ENCODE measurements around the gene CLEC7A.

CLEC7A gene

DNA sequence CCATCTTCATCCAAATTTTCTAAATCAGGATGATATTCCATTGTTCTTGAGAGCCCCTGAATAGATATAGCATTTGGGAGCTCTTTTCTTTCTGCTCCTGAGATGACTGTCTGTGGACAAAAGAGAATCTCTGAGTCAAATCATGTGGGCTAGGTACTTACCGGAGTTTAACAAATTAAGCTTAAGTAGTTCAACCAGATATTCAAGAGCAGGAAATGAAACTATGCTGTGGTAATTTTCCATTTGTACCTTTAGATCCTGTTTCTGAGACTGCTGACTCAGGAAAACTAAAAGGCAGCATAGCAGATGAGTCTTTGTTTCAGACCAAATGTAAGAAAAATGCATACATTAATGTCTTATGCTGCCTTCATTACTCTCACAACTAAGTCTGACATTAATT lies at the start of gene CLEC7A:
TSS of gene CLEC7A (minus strand) at position 158 of the 400 bp plus-strand sequence. CDS start at position 41, 117 bp downstream.
- peak in 1 of 2 donors; percentile 7 for DNase-seq

DNA sequence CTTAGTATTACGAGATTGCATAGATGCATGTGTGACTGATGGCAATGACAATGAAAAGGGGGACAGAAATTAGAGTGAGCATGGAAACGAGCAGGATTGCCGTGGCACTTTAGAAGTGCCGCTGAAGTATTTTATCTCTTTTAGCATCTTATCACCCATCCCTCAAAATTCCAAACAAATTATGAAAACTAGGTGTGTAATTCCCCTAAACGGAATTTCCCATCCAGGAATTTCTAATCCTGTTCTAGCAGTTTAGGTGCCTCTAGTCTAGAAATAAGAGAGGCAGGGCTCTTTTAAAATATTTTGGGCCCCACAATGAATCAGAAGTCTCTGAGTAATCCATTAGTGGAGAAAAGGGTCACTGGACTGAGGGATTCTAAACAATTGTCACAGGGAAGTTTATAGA lies 49.8 kb upstream of the CLEC7A start:
- DNase-seq = no peak

DNA sequence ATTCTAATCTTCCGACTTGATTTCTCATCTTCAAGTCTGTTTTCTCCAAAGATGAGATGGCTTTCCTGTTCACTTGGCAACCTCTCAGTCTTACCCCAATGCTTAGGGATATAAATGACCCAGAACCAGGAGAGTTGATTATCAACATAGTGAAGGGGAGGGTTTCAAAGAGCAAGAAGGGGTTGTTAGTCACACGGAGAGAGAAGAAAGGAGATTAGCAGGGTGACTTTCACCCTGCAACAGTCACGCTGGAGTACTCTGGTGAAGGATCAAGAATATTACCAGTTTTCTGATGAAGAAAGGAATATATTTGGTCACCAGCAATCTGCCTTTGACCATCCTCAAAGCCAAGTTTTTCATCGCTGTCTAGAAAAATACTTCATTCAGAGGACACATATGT lies 48.8 kb upstream of the CLEC7A start, which contains the start of gene TMEM52B:
TSS of gene TMEM52B (plus strand) at position 212 of the 400 bp plus-strand sequence. CDS start 543 bp downstream, outside the sequence.
- DNase-seq = no peak

DNA sequence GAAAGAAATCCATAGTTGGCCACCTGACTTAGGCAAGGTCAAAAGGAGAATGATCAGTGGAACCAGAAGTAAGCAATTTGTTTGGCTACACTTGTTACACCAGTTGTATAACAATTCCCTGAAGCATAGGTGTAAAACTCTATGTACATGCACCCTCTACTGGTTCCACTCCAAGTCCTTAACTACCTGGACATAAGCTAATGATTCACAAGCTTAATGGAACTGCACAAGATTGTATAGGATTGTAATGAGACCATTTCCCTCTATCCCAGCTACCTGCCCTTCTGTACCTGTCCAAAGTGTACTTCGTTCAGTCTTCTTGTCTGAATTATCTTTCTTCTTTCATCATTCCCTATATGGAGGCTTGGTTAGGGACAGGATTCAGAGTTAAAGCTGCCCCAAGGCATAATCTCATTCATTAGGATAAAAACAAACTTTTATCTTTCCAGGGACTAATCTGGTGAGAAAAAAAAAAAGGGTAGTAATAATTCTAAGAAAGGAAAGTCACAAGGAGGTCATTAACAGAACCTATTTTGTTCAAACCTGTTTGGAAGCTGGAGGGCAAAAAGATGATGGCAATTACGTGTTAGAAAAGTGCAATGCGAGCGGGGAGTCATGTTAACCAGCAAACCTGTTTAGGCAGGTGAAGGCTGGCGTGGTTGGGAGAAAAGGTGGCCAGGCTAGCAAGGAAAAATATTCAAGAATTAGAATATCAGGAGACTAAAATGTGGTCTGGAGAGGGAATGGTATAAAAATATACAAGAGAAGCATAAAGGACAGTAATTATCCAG lies 46.0 kb upstream of the CLEC7A start:
- no peak for DNase-seq

DNA sequence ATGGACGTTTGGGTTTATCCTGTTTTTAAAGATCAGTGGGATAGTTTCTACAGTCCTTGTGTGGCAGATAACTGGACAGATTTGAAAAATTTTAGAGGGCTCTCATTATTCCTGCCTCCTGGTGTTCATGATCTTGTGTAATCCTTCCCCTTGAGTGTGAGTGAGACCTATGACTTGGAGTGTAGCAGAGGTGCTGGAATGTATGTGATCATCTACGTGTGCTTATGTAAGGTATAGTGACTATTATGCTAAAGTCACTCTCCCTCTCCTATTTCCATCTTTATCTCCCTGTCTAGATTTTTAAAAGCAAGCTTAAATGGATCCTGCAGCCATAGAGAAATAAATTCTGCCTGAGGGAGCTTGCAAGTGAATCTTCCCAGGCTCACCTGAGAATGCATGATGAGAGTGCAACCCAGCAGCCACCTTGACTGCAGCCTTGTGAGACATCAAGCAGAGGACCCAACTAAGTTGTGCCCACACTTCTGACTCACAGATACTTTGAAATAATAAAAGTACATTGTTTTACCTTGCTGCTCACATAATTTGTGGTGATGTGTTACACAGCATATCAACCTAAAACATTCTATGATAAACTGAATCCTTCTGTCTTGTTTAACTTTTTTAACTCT lies 45.1 kb upstream of the CLEC7A start:
- DNase-seq = no peak

DNA sequence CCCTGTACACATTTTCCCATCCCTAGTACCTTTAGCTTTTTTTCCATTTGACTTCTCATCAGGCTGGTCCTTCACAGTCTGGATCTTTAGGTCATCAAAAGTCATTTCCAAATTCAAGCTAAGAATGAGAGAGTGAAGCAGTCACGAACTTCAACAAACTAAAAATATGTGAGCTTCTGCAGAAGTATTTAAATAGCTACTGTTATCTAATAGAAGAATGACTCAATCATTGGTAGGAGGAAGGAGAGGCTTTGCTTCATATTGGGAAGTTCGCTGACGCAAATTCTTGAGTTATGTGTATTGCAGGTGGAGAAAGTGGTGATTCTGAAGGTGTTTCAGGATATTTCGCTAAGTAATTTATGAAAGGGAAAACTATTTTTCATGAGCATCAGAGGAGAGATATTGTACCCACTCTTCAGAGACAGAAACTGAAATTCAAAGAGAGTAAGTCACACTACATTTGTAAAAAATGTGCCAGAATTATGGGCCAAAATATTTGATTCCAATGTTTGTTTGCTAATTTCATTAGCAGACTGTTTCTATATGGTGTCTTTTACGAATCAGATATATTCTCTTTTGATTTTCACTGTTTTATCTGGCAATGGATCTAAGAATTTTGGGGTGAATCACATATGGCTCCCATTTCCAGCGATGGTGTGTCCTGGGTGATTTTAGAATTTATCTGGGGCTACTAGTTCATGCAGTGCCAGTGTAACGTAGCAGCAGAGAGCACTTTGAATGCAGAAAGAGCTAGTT lies 42.2 kb upstream of the CLEC7A start, which contains the start of gene OLR1:
TSS of gene OLR1 (minus strand) at position 160 of the 756 bp plus-strand sequence. CDS start at position 105, 55 bp downstream.
- DNase-seq = no peak

DNA sequence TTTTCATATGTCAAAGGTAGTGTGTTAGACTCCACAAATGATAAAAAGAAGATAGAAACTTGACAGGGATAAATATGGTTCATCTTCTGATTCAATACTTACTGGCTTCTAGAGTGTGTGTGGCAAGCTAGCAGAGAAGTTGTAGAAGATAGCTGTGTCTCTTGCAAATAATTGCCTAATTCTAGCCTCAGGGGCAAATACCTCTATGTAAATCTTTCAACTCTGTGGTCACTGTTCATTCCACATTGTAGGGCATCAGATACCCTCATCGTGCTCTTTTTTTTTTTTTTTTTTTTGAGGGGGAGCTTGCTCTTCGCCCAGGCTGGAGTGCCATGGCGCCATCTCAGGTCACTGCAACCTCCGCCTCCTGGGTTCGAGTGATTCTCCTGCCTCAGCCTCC lies 40.2 kb upstream of the CLEC7A start:
- no peak for DNase-seq

DNA sequence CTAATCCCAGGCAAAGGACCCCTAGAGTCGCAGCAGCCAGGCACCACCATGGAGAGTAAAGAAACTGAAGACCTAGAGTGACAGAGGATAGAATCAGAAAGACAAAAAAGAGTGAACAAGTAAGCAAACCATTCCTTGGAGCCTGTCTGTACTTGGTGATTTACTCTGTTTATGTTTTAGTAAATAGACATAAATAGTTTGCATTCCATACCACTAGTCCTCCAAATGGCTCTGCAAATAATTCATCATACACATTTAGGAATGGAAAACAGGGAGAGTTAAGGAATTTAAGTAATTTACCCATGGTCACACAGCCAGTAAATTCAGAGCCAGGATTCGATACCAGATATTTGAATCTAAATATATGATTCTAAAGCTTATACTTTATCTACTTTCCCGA lies 39.1 kb upstream of the CLEC7A start:
- no peak for DNase-seq

DNA sequence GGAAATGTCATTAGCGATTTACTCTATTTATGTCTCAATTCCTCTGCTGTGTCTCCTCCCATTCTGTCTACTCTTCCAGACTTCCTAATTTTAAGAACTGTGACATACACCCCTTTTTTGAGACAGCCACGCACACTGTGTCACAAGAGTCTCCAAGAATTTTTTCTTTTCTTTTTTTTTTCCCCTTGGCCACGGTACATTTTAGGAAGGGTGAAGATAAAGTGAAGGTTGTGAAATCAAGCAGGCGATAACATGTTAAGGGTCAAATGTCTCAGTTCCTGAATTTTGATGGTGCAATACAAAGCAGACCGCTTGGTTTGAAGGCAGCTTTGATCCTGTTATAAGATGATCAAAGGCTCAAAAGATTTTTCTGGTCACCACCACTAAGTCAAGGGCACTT lies 37.6 kb upstream of the CLEC7A start:
- DNase-seq = no peak

DNA sequence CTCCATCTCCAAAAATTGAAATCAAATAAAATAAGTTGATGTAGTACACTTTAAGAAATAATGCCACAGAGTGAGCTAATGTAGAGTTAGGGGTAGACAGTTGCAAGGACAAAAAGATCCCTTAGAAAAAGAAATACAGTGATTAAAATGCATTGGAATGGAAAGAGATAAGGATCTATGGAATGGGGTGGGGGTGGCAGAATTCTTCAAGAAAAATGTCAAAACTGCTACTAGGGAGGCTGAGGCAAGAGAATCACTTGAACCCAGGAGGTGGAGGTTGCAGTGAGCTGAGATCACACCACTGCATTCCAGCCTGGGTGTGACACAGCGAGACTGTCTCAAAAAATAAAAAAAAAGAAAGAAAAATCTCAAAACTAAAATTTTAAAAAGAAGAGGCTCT lies 35.4 kb upstream of the CLEC7A start:
- DNase-seq = no peak

DNA sequence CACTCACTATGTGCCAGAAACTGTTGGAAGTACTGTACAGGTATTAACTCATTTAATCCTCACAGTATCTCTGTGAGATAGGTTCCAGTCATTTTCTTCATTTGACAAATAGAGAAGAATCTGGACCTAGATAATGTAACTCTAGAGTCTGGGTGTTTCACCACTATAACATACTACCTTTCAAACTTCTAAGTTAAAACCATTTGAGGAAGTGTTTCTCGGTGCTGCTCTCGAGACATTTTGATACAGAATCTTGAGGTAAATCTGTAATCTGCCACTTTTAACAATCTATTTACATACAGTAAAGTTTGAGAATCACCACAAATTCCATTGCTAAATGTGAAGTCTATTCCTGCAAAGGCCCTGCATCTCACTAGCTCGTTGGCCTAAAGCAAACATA lies 33.1 kb upstream of the CLEC7A start:
- no peak for DNase-seq

DNA sequence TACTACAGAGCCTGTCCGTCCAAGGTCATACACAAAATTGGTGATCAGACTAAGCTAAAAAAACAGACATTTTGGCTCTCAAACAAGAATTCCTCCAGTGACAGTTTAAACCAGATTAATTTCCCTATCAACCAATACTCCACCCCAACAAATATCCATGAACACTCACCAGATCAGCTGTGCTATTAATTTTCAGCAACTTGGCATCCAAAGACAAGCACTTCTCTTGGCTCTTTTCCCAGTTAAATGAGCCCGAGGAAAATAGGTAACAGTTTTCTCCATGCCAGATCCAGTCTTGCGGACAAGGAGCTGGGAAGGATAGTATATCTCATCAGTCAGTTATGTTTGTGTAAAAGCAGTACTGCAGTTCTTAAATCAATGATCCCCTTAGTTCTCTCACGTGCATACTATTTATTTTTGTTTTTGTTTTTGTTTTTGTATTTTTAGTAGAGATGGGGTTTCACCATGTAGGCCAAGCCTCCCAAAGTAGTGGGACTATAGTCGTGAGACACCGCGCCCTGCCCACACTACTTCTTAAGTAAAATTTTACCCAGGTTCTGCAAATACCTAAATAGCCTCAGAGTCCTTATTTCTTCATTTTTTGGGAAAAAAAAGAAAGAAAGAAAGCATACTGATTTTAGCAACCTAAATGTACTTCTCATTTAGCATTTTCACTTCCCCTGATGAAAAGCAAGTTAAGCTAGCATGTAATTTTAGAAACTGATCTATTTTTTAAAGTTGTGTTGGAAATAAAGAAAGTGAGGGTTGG lies 30.8 kb upstream of the CLEC7A start:
- DNase-seq = no peak

DNA sequence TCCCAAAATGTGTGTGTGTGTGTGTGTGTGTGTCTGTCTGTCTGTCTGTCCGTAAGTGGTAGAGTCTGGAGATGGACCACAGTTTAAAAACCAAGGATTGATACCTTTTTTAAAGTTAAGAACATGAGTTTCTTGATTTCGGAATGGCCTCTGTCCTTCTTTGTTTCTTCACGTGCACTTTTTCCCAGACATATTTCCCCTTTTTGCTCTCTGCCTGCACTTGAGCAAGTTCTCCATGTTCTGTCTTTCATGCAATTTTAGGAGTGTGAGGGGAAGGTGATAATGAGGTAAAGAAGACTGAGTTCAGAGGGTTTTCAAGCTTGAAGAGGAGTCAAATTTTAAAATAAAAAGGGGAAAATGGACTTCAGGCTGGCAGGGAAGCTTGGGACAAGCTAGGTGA lies 29.3 kb upstream of the CLEC7A start:
- DNase-seq = no peak

DNA sequence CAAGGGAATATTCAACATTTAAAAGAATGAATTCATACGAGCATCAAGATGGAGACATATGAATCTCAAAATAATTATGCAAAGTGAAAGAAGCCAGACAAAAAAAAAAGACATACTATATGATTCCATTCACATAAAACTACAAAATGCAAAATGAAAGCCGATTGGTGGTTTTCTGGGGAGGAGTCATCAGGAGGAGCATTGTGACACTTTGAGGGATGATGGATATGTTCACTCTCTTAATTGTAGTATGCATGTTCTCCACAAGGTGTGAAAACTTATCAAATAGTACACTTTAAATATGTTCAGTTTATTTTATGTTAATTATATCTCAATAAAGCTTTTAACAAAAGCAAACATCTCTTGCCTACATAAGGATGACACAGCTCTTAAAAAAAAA lies 28.4 kb upstream of the CLEC7A start:
- no peak for DNase-seq

DNA sequence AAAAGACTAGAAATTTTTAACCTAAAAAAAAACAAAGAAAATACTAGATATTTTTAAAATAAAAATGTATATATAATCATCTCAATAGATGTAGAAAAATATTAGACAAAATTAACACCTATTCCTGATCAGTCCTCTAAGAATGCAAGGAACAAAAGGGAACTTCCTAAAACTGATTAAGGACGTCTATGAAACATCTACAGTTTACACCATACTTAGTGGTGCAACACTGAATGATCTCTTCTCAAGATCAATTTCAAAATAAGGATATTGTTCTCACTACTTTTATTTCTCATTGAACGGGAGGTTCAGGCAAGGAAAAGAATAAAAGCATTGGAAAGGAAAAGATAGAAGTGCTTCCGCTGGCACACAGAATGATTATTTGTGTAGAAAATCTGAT lies 26.0 kb upstream of the CLEC7A start:
- no peak for DNase-seq

DNA sequence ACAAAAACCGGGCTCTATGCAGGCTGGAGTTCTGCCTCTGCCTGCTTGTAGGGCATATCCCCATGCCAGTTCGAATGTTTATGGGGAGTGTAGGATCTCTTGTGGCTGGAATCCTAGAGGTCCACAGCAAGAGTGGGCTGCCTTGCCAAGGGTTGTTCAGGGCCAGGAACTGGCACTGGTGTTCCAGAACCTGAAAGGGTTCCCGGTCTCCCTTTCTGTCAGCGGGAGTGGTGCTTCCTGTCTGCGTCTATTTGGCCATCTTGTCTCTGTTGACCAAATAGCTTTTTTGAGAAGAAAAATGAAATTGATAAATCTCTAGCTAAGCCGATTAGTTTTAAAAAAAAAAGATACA lies 24.1 kb upstream of the CLEC7A start:
- DNase-seq = no peak

DNA sequence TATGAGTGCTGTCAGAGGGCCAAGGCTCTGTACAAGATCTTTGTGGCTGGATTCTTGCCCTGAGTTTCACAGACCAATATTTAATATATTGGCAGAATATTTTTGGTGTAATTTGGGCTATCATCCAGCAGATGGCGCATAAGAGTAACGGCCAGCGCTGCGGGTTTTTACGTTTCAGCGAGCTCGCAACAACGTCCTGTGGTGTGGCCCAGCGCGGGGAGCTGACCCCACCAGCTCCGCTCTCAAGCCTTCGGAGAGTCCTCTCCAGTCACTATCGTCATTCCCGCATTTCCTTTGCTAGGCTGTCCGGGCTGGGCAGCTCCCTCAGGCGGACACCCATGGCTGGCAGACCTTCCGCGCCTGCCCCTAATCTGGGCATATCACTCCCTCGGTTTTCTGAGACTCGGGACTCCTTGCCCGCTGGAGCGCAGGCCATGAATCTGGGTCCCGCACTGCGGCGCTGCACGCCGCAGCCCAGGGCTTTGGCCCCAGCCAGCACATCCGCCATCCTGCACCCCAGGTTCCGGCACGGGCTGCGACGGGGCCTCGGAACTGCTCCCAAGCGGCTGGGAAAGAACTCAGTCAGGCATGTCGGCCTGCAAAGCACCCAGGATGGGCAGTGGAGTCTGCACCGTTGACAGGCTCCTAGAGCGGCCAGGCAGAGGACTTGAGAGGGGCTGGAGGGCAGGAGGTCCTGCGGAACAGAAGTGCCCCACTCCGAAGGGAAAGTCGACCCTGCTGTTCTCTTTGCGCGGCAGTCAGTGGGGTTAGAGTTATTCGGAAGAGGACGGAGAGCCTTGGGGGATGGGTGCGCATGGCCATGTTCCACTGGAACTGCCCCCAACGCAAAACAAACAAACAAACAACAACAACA lies 23.5 kb upstream of the CLEC7A start:
- DNase-seq = peak; percentile 67 to 89

DNA sequence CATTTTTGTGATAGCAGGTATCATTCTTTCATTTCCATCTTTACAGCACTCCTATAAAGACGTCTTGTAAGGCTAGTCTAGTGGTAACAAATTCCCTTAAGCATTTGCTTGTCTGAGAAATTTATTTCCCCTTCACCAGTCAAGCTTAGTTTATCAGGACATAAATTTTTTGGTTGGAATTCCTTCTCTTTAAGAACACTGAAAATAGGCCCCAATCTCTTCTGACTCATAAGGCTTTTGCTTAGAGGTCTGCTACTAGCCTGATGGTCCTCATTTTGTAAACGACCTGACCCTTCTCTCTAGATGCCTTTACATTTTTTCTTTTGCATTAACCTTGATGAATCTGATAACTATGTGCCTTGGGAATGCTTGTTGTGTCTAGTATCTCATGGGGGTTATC lies 21.6 kb upstream of the CLEC7A start:
- DNase-seq = no peak

DNA sequence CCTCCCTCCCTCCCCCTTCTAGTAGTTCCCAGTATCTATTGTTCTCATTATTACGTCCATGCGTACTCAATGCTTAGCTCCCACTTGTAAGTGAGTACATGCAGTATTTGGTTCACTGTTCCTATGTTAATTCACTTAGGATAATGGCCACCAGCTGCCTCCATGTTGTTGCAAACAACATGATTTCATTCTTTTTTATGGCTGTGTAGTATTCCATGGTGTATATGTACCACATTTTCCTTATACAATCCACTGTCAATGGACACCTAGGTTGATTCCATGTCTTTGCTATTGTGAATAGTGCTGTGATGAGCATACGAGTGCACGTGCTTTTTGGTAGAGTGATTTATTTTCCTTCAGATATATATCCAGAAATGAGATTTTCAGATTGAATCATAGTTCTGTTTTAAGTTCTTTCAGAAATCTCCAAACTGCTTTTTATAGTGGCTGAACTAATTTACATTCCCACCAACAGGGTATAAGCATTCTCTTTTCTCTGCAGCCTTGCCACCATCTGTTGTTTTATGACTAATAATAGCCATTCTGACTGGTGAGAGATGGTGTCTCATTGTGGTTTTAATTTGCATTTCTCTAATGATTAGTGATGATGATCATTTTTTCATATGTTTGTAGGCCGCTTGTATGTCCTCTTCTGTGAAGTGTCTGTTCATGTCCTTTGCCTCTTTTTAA lies 17.9 kb upstream of the CLEC7A start:
- no peak for DNase-seq

DNA sequence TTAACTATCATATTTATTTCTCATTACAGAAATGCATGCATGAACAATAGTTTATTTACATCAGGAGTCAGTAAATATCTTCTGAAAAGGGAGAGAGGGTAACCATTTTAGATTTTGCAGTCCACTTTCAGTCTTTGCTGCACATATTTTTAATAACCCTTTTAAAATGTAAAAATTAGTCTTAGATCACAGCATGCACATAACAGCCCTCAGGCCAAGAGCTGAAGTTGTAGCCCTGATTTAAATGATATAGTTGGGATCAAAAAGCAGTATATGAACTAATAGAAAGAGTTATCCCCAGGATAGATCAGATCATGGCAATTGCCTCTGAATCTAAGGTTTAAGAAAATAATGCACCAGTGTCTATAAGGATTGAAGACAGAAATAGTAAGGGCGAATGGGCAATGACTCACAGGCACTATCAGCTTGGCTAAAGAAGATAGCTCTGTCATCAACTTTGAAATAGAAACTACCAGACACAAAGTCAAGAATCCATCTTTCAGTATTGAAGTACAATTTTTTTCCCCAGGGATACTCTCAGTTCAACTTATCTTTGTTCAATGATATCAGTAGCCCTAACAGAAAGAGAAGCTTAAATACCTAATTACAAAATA lies 13.1 kb upstream of the CLEC7A start:
- DNase-seq = no peak

DNA sequence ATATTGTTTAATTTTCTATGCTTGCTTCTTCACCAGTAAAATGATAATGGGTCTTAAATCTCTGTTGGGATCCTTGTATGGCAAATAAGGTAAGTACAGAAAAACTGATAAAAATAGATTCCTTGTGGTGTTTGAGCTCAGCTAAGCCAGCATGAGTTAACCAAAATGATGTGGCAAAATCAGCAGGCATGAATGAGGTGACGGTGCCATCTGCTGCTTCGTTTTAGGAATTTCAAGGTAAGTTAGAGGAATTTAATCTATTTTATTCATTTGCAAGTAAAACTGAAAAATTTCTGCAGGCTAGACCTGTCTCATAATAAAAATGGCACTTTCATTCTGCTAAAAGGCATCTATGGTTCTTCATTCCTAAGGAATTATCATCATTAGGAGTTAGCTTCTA lies 10.0 kb upstream of the CLEC7A start:
- peak in 1 of 2 donors; percentile 61 for DNase-seq

Data from hippocampal formation (tissue), 2 donors.